OCI-M2 (cell line): ENCODE data around the gene MAFG.
A peak's percentile ranks its signal among the peaks of the same experiment; 100 is the strongest.
"Not testable (repeated sequence)": the region's sequence is repeated elsewhere in the genome, so short reads cannot be mapped to it uniquely, and the experiment has no call there.

Source experiments
- DNase-seq: peaks from one replicate; lab custom pipeline; 2025; ENCODE audit not compliant: unreplicated experiment; lab: John Stamatoyannopoulos, UW

MAFG gene

GRCh38 chr17:81923302-81924260, 4.0 kb downstream of the MAFG start:
- peak; percentile 46 for DNase-seq

DNA sequence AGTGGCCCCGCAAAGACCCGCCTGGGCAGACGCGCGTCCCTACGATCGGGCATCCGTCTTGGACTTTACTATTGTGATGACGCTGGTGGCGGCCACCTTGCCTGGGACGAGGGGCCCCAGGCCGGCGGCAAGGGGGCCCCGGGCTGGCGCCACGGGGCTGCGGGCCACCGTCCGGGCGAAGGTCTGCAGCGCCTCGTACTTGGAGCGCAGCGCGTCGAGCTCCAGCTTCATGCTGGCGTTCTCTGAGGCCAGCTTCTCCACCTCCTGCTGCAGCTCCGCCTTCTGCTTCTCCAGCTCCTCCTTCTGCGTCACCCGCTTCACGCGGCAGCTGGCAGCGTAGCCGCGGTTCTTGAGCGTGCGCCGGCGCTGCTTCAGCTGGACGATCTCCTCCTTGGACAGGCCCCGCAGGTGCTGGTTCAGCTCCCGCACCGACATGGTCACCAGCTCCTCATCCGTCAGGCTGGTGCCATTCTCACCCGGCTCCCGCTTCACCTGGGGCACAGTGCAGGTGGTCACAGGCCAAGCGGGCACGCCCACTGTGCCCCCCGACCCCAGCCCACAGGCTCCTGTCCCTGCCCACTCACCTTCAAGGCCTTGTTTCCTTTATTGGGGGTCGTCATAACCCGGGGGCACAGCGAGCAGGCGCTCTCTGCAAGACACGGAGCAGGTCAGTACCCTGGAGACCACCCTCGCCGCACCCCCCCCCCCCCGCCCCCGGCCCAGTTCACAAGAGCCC, 4.8 kb downstream of the MAFG start:
- DNase-seq = no peak

- no peak for DNase-seq
Measured at GRCh38 chr17:81921996-81922565, 5.5 kb downstream of the MAFG start.

GRCh38 chr17:81921537-81921862, 6.0 kb downstream of the MAFG start:
- DNase-seq = no peak

DNA sequence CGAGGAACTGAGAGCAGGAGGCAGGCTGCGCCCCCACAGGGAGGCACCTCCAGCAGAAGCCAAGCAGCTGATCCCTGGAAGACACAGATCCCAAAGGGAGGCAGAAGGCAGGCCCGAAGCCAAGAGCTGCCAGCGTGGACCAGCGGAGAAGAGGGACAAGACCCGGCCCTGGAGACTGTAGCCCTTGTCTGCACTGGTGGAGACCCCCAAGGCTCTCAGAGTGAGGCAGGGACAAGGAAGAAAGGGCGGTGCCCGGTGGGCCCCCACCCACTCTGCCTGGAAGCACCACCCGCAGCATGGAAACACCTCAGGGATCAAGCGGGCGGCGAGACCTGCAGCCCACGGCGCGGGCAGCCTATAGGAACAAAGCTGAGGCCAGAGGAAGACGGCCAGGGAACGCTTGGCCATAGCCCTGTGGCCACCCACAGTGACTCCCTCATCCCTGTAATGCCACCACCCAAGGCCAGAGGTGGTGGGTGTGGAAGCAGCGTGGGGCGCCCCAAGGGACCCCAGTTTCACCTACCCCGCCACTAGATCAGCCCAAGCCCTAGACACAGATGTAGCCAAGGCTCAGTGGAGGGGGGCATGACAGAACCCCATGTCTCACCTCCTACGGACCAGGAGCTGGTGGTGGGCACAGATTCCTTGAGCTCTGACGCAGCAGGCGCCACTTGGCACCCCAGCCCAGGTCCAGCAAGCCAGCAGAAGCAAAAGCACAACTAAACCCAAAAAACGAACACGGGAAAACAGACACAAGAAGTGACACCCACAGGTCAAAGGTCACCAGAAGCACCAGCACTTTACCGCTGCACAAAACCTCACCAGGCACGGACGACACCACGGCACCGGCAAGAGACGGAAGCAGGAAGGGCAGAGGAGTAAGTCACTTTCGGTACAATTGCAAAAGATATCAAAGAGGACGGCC, 6.7 kb downstream of the MAFG start:
- no peak for DNase-seq

- no peak for DNase-seq
Measured at GRCh38 chr17:81918832-81919545, 8.5 kb downstream of the MAFG start.

- not testable (repeated sequence) for DNase-seq
Measured at GRCh38 chr17:81918333-81918669, 9.2 kb downstream of the MAFG start.

DNA sequence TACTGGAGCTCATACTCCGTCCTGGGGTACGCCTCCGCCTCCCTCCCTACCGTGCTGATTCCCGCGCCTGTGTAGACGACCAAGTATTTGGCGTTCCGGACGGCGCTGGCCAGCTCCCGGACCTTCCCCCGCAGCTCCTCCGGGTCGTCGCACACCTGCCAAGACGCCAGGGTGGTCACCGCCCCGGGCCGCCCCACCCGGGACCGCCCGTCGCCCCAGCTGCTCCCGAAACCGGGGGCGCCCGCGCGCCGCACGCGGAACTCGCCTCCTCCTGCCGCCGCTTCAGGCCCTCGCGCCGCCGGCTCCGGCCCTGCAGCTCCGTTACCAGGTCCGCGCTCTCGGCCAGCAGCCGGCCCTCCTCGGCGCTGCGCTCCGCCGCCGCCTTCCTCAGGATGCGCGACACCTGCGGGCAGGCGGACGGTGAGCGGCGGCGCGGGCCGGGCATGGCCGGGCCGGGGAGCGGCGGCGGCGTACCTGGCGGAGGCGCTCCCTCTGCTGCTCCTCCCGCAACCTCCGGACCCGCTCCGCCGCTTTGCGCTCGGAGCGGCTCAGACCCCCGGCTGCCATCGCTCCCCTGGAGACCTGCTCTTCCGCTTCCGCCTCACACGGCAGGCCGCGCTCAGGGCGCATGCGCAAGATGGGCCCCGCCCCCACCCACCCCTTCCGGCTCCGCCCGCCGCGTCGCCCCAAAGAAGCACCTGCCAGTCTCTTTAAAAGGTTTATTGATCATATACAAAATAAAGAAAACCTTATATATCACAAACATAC, 9.8 kb downstream of the MAFG start, which contains the start of gene SIRT7:
TSS of gene SIRT7 (minus strand) at position 612 of the 768 bp plus-strand sequence. CDS start at position 567, 45 bp downstream.
- no peak for DNase-seq

DNA sequence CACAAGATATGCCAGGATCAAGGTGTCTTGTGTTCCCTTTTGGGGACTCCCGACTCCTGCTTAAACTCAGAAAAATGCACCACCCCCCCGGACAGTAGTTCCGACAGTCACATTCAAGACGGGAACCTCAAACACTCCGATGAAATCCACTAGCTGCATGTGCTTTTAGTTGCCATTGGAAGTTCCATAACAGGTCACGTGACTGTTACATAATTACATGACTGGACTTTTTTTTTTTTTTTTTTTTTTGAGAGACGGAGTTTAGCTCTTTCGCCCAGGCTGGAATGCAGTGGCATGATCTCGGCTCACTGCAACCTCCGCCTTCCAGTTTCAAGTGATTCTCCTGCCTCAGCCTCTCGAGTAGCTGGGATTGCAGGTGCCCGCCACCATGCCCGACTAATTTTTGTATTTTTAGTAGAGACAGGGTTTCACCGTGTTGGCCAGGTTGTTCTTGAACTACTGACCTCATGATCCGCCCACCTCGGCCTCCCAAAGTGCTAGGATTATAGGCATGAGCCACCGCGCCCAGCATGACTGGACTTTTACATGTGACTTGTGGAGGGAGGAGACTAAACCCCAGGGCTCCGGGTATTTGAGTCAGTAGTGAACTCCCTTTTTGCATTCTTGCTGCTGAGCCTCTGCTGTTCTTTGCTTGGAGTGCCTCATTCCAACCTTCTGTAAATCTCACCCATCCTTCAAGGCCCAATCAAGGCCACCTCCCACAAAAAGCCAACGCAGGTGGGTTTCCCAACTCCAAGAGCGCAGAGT, 11.1 kb downstream of the MAFG start:
- DNase-seq = no peak

GRCh38 chr17:81915331-81915730, 12.2 kb downstream of the MAFG start:
- no peak for DNase-seq

GRCh38 chr17:81914103-81914850, 13.3 kb downstream of the MAFG start:
- DNase-seq = no peak

DNA sequence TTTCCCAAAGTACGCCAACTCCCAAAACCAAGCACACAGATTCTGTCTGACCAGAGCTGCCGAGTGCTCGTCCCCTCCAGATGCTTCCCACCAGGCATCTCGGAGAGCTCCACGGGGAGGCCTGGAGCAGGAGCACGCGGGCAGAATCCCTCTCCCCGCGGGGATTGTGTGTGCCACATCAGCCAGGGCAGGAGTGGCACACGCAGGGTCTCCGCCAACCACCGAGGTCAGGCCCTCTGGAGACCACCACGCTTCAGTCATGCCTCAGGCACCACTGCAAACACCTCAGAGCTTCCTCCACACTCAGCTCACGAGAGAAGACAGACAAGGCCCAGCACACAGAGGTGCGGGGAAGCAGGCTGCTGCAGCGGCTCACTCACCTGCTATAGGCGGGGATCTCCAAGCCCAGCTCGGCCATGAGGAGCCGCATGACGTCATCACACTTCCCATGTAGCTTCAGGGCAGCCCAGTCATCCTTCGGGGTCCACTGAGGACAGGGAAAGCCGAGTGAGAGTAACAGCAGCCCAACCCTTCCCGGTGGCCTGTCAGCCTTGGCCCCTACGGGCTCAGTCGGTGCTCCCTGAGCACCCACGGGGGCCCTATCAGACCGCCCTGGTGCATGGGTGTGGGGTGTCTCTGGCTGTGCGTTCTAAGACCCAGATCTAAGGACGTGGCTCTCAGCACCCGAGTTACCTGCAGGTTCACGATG, 14.0 kb downstream of the MAFG start:
- DNase-seq = no peak

- DNase-seq = no peak
Measured at GRCh38 chr17:81912441-81913309, 14.9 kb downstream of the MAFG start.

GRCh38 chr17:81911969-81912368, 15.6 kb downstream of the MAFG start:
- DNase-seq = no peak

DNA sequence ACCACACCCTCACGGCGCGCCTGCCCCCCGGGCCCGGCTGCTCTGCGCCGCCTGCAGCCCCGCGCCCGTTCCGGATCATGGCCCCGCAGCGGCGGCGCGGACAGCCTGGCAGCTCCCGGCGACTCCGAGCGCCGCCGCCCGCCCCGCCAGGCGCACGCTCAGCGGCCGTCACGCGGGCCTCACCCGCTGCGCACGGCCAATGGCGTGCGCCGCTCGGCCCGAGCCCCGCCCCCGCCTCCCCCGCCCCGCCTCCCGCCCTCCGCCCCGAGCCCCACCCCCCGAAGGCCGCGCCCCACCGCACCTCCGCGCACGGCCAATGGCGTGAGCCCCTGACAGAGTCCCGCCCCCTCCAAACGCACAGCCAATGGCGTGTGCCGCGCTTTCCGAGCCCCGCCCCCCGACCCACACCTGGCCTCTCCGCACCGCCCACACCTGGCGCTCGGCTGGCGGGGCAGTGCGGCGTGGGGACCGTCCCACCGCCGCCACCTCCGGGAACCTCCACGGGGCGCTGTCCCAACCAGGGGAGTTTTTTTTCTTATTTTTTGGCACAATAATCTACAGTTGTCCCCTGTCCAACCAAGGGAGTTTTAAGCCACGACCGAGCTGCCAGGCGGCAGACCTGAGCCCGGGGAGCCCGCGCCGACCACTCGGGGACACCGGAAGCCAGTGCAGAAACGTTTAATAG, 16.1 kb downstream of the MAFG start, which contains the start of gene PCYT2:
TSS of gene PCYT2 (minus strand) at position 123 of the 685 bp plus-strand sequence. CDS start at position 79, 44 bp downstream.
- DNase-seq = no peak

DNA sequence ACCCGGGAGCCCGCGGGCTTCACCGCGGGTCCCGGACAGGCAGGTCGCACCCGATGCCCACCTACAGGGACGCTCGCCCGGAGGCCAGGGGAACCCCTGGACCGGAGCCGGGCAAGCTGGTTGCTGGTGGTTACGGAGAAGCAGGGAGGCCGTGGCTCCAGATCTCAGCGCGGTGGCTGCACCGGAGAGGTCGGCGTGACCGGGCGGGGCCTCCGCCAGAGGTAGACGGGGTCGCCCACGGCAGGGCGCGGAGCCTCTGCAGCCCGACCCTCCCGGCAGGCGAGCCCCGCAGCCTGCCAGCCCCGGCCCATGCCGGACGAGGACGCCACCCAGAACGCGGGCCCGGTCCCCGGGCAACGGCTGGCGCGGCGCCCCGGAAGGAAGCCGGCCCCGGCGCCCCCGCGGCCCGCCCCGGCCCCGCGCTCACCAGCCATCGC, 16.7 kb downstream of the MAFG start:
- no peak for DNase-seq
